Osteocyte (in vitro differentiated cells): Measurements from ENCODE around the gene PRSS38. TPM values are rescaled to one million over a fixed set of nuclear protein-coding genes. Genes with fewer than 3 reads are reported as not detected.

Experiments used
- DNase-seq: peaks from one replicate; pipeline ENCODE4 v3.0.0; 2021; ENCODE audit warnings: mixed read lengths; ENCODE audit not compliant: unreplicated experiment; ENCODE audit errors: extremely low spot score
- H3K27ac Mint-ChIP-seq: one replicate; pipeline ENCODE4 v1.8.0; 2021; ENCODE audit warnings: mild to moderate bottlenecking, mixed read lengths; ENCODE audit not compliant: unreplicated experiment
- H3K27me3 Mint-ChIP-seq: one replicate; pipeline ENCODE4 v1.8.0; 2021; ENCODE audit warnings: mixed read lengths; ENCODE audit not compliant: unreplicated experiment
- H3K36me3 Mint-ChIP-seq: one replicate; pipeline ENCODE4 v1.8.0; 2021; ENCODE audit warnings: mixed read lengths; ENCODE audit not compliant: unreplicated experiment
- H3K4me1 Mint-ChIP-seq: one replicate; pipeline ENCODE4 v1.8.0; 2021; ENCODE audit warnings: mixed read lengths; ENCODE audit not compliant: unreplicated experiment
- H3K4me3 Mint-ChIP-seq: one replicate; pipeline ENCODE4 v1.8.0; 2021; ENCODE audit warnings: mild to moderate bottlenecking, moderate library complexity, mixed read lengths; ENCODE audit not compliant: unreplicated experiment
- H3K9me3 Mint-ChIP-seq: one replicate; pipeline ENCODE4 v1.8.0; 2021; ENCODE audit warnings: mixed read lengths; ENCODE audit not compliant: unreplicated experiment
- total RNA-seq: library from RNA; stranded (reverse); gene quantifications from 2 replicates; pipeline ENCODE4 v1.2.1, GENCODE V29; 2021
- TF ChIP-seq, protein P1 (sequence below): fragments of 200-600 bp; sonication (generic); IDR thresholded peaks from 2 replicates; pipeline ENCODE4 v1.5.0; 2021; ENCODE audit warnings: antibody characterized with exemption, mild to moderate bottlenecking, moderate library complexity

Gene PRSS38
- total RNA-seq, 1 donor from 2014 or later: not detected

DNA sequence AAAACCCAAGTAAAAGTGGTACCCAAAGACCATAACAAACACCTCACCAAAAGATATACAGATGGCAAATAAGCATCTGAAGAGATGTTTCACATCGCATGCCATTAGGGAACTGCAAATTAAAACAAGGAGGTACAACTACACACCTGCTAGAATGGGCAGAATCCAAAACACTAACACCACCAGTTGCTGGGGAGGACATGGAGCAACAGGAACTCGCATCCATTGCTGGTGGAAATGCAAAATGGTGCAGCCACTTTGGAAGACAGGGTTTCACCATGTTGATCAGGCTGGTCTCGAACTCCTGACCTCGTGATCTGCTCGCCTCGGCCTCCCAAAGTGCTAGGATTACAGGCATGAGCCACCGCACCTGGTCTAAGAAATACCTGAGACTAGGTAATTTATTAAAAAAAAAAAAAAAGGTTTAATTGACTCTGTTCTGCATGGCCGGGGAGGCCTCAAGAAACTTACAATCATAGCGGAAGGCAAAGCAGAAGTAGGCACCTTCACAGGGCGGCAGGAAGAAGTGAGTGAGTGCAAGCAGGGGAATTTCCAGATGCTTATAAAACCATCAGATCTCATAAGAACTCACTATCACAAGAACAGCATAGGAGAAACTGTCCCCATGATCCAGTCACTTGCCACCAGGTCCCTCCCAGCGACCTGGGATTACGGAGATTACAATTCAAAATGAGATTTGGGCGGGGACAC lies 30.2 kb upstream of the PRSS38 start:
- peaks cover 12% of the 10 kb centered on the region for H3K36me3 Mint-ChIP-seq
- H3K27me3 Mint-ChIP-seq: peaks cover 5% of the 10 kb centered on the region
- DNase-seq: peak; percentile 51
- TF ChIP-seq, protein P1, sequence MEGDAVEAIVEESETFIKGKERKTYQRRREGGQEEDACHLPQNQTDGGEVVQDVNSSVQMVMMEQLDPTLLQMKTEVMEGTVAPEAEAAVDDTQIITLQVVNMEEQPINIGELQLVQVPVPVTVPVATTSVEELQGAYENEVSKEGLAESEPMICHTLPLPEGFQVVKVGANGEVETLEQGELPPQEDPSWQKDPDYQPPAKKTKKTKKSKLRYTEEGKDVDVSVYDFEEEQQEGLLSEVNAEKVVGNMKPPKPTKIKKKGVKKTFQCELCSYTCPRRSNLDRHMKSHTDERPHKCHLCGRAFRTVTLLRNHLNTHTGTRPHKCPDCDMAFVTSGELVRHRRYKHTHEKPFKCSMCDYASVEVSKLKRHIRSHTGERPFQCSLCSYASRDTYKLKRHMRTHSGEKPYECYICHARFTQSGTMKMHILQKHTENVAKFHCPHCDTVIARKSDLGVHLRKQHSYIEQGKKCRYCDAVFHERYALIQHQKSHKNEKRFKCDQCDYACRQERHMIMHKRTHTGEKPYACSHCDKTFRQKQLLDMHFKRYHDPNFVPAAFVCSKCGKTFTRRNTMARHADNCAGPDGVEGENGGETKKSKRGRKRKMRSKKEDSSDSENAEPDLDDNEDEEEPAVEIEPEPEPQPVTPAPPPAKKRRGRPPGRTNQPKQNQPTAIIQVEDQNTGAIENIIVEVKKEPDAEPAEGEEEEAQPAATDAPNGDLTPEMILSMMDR: no peak
- H3K9me3 Mint-ChIP-seq: no peaks in the 10 kb centered on the region
- peaks cover 23% of the 10 kb centered on the region for H3K4me1 Mint-ChIP-seq
- no peak overlapping the region for H3K4me3 Mint-ChIP-seq
- no peak overlapping the region for H3K27ac Mint-ChIP-seq

DNA sequence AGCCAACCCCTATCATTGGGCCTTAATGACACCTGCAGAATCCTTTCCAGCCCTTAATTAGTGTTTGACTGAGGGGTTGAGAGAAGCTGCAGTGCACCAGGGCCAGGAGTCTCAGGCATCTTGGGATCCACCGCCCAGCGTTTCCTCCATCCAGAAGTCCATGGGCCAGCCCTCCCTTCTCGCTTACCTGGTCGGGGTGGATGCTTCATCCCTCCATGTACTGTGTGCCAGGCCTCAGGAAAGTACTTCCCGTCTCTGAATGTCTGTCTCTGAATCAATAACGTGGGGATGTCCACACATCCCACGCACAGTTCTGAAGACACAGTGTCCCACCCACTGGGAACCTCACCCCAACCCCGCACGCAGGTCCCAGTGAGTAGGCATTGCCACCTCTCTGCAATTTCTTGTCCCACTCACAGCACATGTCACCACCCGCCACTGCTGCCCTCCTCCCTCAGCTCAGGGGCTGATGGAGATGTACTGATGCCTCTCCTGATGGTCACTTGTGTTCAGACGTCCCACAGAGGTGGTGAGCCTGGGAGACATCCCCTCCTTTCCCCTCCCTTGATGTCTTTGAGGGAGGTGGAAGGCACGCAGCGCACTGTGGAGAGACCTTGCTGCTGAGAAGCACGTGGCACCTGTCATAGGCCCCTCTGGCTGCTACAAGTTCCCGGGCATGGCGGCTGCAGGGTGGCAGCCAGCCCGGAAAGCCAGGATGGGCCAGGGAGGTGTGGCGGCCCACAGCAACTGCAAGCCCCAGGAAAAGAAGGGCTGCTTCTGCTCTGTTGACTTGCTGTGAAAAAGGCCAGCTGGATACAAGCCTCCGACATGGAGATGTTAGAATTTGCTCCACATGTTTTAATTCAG lies 29.4 kb upstream of the PRSS38 start:
- Mint-ChIP-seq H3K27ac (no peak overlapping the region), H3K9me3 (no peaks in the 10 kb centered on the region), H3K4me1 (peaks cover 23% of the 10 kb centered on the region), H3K27me3 (peaks cover 5% of the 10 kb centered on the region), H3K4me3 (no peak overlapping the region), H3K36me3 (peaks cover 12% of the 10 kb centered on the region)
- peak; percentile 64 for DNase-seq
- TF ChIP-seq, protein P1: no peak

DNA sequence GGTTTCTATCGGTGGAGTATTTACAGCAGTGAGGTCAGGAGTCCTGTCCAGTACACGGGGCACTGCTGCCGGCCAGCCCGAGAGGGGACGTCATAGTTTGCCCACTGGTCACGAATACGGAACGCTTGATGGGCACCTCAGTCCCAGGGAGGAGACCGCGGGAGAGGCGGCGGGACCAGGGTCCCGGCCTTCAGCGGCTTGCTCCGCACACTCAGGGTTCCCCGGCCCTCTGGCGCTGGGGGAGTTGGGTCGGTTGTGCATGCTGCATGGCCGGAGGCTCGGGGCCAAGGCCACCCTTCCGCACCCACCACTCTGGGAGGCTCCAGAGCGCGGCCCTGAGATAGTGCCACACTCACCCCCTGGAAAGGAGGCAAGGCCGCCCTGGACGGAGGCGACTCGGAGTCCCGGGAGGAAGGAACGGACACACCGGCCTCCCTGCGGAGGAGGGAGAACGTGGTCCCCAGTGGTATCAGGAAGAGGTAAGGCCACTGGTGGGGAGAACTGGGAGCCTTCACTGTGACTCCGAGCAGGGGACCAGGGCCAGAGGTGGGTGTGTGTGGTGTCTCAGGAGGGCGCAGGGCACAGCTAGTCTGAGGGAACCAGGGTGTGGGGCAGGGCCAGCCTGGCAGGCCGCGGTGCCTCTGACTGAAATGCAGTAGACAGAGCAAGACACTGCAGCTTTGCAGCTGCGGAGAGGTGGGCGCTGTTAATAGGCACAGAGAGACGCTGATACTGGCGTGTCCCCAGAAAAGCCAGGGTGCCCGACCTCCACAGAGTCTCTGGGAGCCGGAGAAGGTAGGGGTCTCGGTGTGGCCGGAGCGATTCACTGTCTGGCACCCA lies 28.6 kb upstream of the PRSS38 start:
- TF ChIP-seq, protein P1: no peak
- H3K36me3 Mint-ChIP-seq: peaks cover 12% of the 10 kb centered on the region
- DNase-seq: peak; percentile 81
- H3K4me1 Mint-ChIP-seq: peaks cover 23% of the 10 kb centered on the region
- peak overlapping the region; percentile 72 for H3K4me3 Mint-ChIP-seq
- no peaks in the 10 kb centered on the region for H3K9me3 Mint-ChIP-seq
- peaks cover 5% of the 10 kb centered on the region for H3K27me3 Mint-ChIP-seq
- H3K27ac Mint-ChIP-seq: peak overlapping the region; percentile 14

DNA sequence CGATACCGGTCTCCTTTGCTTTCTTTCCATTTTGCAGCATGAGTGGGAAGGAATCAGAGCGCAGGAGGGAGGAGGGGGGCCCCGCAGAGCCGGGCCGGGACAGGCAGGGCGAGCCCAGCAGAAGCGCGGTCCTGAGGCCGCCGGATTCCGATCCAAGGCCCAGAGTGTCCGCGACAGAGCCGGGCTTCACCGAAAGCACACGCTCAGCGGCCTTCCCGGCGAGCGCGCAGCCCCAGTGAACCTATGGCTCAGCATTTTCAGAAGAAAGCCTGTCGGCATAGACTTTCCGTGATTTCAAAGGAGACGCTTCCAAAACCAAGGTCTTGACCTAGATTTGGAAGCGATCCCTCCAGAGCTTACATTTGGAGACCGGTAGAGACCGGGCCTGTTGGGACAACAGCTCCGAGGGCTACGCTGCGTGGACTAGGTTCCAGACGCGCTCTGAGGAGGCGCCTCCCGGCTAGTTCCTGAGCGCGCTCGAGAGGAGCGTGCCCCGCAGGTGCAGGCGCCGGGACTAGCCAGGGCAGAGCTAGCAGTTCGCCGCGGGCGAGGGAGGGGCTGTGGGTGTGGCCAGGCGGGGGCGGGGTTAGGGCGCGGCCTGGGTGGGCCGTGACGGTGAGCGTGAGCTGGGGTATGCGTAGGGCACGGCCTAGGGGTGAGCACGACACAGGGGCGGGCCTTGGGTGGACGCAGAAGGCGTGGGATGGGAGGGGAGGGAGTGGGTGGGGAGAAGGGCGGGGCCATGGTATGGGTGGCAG lies 27.8 kb upstream of the PRSS38 start:
- Mint-ChIP-seq H3K4me3 (peak overlapping the region; percentile 72), H3K9me3 (no peaks in the 10 kb centered on the region), H3K27me3 (peaks cover 5% of the 10 kb centered on the region), H3K4me1 (peaks cover 31% of the 10 kb centered on the region), H3K36me3 (peaks cover 5% of the 10 kb centered on the region), H3K27ac (peak overlapping the region; percentile 14)
- TF ChIP-seq, protein P1: no peak
- DNase-seq: peak; percentile 86
